A549 treated with CORT108297 at 1 μM for 4 hours (cell line): Measurements from ENCODE around the gene LRRC53. TPM values are rescaled to one million over a fixed set of nuclear protein-coding genes. Genes with fewer than 3 reads are reported as not detected.

Experiments used
- total RNA-seq: library from RNA; stranded (reverse); fragments of 200-300 nt; extraction: Qiagen RNA extraction; gene quantifications from 5 replicates; pipeline ENCODE4 v1.2.3, GENCODE V29; 2022

LRRC53 gene
- not detected in 5 replicates for total RNA-seq

GRCh38 chr1:74512170-74512915 lies at the start of gene LRRC53:
Gene LRRC53, minus strand, starts transcription at chr1:74512611. Its CDS starts 29,262 bp downstream, at chr1:74483349.

Other genes with a start within 250 kb of the LRRC53 start
- gene ERICH3, start 161.2 kb upstream of the LRRC53 start, total RNA-seq, result not detected in 5 replicates
- gene CRYZ, start 220.4 kb upstream of the LRRC53 start, total RNA-seq, result 63.4 to 71.3 TPM (median 64.8 TPM) in 5 replicates
- gene TYW3, start 220.5 kb upstream of the LRRC53 start, total RNA-seq, result 15.8 to 18.5 TPM (median 17.1 TPM) in 5 replicates